D721Med (cell line): Measurements from ENCODE around the gene MCM5.
"Not testable (repeated sequence)": the region's sequence is repeated elsewhere in the genome, so short reads cannot be mapped to it uniquely, and the experiment has no call there.

Experiments used
- DNase-seq: peaks from one replicate; pipeline ENCODE4 v3.0.0; 2011; ENCODE audit warnings: low spot score; ENCODE audit not compliant: insufficient read length
- FAIRE-seq: peaks from 2 replicates; lab custom pipeline; 2011; peaks lifted over from hg19 to GRCh38; lab: Jason Lieb, UNC
- TF ChIP-seq, protein P1 (sequence below): IDR thresholded peaks from 2 replicates; pipeline ENCODE4 v1.5.1; 2012; ENCODE audit warnings: mild to moderate bottlenecking, control low read depth; ENCODE audit not compliant: insufficient read depth; ENCODE audit errors: missing control alignments

Gene MCM5

GRCh38 chr22:35463231-35463933, 63.4 kb downstream of the MCM5 start:
- no peak for FAIRE-seq
- TF ChIP-seq, protein P1, sequence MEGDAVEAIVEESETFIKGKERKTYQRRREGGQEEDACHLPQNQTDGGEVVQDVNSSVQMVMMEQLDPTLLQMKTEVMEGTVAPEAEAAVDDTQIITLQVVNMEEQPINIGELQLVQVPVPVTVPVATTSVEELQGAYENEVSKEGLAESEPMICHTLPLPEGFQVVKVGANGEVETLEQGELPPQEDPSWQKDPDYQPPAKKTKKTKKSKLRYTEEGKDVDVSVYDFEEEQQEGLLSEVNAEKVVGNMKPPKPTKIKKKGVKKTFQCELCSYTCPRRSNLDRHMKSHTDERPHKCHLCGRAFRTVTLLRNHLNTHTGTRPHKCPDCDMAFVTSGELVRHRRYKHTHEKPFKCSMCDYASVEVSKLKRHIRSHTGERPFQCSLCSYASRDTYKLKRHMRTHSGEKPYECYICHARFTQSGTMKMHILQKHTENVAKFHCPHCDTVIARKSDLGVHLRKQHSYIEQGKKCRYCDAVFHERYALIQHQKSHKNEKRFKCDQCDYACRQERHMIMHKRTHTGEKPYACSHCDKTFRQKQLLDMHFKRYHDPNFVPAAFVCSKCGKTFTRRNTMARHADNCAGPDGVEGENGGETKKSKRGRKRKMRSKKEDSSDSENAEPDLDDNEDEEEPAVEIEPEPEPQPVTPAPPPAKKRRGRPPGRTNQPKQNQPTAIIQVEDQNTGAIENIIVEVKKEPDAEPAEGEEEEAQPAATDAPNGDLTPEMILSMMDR = no peak

DNA sequence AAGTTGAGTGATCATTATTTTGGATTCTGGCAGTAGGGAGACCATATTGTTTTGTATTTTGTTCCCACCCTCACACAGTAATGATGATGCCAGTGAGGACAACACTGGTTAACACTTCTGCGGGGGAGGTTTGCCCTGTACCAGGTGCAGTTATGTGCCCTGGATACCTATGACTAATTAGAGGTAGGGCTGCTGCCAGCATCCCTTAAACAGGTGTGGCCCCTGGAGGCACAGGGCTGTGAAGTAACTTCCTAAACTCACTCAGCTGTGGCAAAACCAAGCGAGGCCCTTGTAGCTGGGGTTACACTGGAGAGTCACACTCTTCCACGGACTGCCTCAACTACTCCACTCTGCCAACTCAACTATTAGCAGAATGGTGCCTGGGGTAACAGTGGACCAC, 64.5 kb downstream of the MCM5 start:
- FAIRE-seq = no peak
- TF ChIP-seq, protein P1 = no peak
- no peak for DNase-seq

More at GRCh38 chr22:35463231-35463933, 63.4 kb downstream of the MCM5 start:
- no peak for DNase-seq

DNA sequence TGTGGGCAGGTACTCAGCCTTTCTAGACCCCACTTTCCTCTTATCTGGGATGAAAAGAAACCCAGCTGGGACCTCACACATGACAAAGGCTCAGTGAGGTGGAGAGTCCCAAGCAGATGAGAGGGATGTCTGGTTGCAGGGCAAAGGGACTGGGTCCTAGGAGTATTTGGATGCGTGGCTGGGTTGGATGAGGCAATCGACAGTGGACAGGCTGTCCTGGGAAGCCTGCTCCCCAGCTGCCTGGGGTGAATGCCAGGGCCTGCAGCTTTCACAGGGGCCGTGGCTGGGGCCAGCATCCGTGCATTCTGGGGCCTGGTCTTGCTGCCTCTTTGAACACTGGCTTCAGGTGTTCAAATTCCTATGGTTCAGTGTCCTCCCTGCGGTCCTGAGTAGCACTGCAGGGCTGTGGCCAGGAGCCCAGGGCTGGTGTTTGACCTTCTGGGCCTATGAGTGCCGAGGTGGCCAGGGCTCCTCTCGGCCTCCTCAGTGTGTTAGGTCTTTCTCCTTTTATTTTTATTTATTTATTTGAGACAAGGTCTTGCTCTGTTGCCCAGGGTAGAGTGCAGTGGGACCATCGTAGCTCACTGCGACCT, 65.3 kb downstream of the MCM5 start:
- no peak for FAIRE-seq
- TF ChIP-seq, protein P1 = no peak

DNA sequence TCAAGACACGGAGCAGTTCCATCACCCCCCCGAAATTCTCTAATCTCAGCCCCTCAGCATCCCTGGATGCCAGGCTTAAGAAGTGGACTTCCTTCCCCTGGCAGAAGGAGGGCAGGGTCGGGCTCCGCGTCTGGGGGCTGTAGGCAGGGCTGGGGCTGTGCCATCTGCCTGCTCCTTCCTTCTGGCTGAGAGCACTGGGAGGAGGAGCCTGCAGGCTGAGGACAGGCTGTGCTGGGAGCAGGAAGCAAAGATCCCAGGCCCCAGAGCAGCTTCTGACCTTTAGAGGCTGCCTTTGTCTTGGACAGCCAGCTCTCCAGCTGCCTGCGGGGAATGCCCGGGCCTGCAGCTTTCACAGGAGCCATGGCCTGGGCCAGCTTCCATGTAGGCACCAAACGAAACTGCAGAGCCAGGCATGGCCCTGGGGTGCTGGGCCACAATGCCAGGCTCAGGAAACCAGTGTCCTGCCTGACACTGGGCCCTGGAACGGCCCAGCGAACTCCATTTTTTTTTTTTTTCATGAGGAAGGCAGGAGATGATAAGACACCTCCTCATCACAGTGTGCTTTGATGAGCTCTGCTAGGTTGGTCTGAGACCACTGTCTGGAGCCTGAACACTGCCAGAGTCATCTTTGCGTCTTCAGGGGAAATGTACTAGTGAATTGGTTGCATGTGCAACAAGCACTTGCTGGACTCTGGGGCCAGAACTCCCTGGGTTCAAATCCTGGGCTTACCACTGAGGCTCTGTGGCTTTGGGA, 67.9 kb downstream of the MCM5 start:
- TF ChIP-seq, protein P1 = no peak
- DNase-seq = no peak
- no peak for FAIRE-seq

More for the DNA sequence above, 65.3 kb downstream of the MCM5 start:
- no peak for DNase-seq

GRCh38 chr22:35470903-35471321, 71.0 kb downstream of the MCM5 start:
- FAIRE-seq (no peak), DNase-seq (no peak)
- TF ChIP-seq, protein P1 = no peak

DNA sequence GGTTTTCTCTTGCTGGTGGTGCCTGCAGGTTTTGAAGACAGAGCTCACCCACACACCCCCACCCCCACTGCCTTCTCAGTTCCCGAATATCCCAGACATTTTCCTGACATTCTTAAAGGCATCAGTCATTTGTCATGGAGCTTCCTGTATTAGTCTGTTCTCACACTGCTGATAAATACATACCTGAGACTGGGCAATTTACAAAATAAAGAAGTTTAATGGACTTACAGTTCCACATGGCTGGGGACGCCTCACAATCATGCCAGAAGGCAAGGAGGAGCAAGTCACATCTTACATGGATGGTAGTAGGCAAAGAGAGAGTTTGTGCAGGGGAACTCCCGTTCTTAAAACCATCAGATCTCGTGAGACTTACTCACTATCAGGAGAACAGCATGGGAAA, 71.6 kb downstream of the MCM5 start:
- not testable (repeated sequence) for FAIRE-seq

DNA sequence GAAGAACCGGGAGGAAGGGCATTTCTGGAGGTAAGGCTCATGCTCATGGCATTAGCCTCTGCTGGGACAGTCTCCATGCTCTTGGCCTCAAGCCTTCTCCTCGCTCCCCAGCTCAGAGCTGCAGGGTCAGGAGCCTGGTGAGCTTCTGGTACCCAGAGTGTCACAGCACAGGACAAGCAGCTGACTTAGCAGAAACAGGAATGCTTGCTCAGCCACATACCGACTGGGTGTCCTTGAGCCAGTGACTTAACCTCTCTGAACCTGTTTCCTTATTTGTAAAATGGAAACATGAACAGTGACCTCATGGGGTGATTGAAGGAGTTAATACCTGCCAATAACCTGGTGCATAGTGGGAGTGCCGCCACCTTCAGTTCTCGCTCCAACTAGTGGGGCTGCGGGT, 72.5 kb downstream of the MCM5 start:
- TF ChIP-seq, protein P1 = no peak
- FAIRE-seq (no peak), DNase-seq (no peak)

More for the DNA sequence above, 71.6 kb downstream of the MCM5 start:
- not testable (repeated sequence) for DNase-seq
